ENCODE data around the gene ATP1B2.

DNA sequence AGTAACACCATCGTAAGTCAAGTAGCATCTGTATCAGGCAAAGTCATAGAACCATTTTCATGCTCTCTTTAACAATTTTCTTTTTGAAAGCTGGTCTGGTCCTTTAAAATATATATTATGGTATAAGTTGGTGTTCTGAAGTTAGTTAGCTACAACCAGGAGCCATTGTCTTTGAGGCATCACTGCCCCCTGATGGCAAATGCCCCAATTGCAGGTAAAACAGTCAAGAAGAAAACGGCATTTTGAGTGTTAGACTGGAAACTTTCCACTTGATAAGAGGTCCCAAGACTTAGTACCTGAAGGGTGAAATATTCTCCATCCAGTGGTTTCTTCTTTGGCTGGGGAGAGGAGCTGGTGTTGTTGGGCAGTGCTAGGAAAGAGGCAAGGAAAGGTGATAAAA is 22.5 kb downstream of the ATP1B2 start:
- TF ChIP-seq, protein P1, sequence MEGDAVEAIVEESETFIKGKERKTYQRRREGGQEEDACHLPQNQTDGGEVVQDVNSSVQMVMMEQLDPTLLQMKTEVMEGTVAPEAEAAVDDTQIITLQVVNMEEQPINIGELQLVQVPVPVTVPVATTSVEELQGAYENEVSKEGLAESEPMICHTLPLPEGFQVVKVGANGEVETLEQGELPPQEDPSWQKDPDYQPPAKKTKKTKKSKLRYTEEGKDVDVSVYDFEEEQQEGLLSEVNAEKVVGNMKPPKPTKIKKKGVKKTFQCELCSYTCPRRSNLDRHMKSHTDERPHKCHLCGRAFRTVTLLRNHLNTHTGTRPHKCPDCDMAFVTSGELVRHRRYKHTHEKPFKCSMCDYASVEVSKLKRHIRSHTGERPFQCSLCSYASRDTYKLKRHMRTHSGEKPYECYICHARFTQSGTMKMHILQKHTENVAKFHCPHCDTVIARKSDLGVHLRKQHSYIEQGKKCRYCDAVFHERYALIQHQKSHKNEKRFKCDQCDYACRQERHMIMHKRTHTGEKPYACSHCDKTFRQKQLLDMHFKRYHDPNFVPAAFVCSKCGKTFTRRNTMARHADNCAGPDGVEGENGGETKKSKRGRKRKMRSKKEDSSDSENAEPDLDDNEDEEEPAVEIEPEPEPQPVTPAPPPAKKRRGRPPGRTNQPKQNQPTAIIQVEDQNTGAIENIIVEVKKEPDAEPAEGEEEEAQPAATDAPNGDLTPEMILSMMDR (IDR thresholded peaks at IDR 0.05) = peak; percentile 58
- no peak for TF ChIP-seq TCF7 (CRISPR knock-in tag; IDR thresholded peaks at IDR 0.05; ENCODE audit: low read depth)
- TF ChIP-seq ZBTB21 (CRISPR knock-in tag; IDR thresholded peaks at IDR 0.05; ENCODE audit: borderline replicate concordance) = no peak
- TF ChIP-seq PRRX2 (CRISPR knock-in tag; IDR thresholded peaks at IDR 0.05) = no peak
- TF ChIP-seq, protein P2, sequence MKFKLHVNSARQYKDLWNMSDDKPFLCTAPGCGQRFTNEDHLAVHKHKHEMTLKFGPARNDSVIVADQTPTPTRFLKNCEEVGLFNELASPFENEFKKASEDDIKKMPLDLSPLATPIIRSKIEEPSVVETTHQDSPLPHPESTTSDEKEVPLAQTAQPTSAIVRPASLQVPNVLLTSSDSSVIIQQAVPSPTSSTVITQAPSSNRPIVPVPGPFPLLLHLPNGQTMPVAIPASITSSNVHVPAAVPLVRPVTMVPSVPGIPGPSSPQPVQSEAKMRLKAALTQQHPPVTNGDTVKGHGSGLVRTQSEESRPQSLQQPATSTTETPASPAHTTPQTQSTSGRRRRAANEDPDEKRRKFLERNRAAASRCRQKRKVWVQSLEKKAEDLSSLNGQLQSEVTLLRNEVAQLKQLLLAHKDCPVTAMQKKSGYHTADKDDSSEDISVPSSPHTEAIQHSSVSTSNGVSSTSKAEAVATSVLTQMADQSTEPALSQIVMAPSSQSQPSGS (CRISPR knock-in tag; IDR thresholded peaks at IDR 0.05; ENCODE audit: borderline replicate concordance, low read depth) = no peak
- TF ChIP-seq ESRRA (CRISPR knock-in tag; IDR thresholded peaks at IDR 0.05; ENCODE audit: borderline replicate concordance) = no peak
- TF ChIP-seq, protein P3, sequence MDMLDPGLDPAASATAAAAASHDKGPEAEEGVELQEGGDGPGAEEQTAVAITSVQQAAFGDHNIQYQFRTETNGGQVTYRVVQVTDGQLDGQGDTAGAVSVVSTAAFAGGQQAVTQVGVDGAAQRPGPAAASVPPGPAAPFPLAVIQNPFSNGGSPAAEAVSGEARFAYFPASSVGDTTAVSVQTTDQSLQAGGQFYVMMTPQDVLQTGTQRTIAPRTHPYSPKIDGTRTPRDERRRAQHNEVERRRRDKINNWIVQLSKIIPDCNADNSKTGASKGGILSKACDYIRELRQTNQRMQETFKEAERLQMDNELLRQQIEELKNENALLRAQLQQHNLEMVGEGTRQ (CRISPR knock-in tag; IDR thresholded peaks at IDR 0.05) = no peak
- TF ChIP-seq TEAD1 (CRISPR knock-in tag; IDR thresholded peaks at IDR 0.05) = no peak

Data from WTC11 (cell line).